K562 (cell line): ENCODE measurements around the gene COX6B2.

Source experiments
- BDP1 ChIP-seq: IDR thresholded peaks from 3 replicates; pipeline ENCODE4 v1.6.1; 2011; ENCODE audit not compliant: insufficient read length, insufficient read depth
- EHMT2 ChIP-seq: fragments of 450-650 bp; IDR thresholded peaks from 2 replicates; pipeline ENCODE4 v1.6.1; 2018; ENCODE audit warnings: antibody characterized with exemption
- EP300 ChIP-seq: IDR thresholded peaks from 2 replicates; pipeline ENCODE4 v1.6.1; 2012; ENCODE audit warnings: low read length, improper control_type of control experiment
- KAT7 ChIP-seq: sonication (generic); formaldehyde crosslinking; IDR thresholded peaks from 2 replicates; pipeline ENCODE4 v1.8.0; 2022; ENCODE audit warnings: missing genetic modification reagents, mild to moderate bottlenecking, borderline replicate concordance
- KDM5B ChIP-seq: fragments of 200-600 bp; sonication (generic); IDR thresholded peaks from 2 replicates; pipeline ENCODE4 v1.6.1; 2012; ENCODE audit warnings: low read depth, mild to moderate bottlenecking, moderate library complexity, low read length, control low read depth, inconsistent platforms; ENCODE audit not compliant: insufficient replicate concordance
- POLR2A ChIP-seq: fragments of 450-650 bp; conservative IDR thresholded peaks from 2 replicates; pipeline ENCODE4 v1.6.1; 2016
- SREBF2 ChIP-seq: sonication (generic); formaldehyde crosslinking; IDR thresholded peaks from 2 replicates; pipeline ENCODE4 v1.4.0; 2020; ENCODE audit warnings: mild to moderate bottlenecking, missing genetic modification reagents
- TSHZ1 ChIP-seq: fragments of 250-450 bp; sonication (Bioruptor Pico); IDR thresholded peaks from 2 replicates; pipeline ENCODE4 v1.4.0; 2020; ENCODE audit warnings: mild to moderate bottlenecking, moderate library complexity
- ZBTB33 ChIP-seq: sonication (generic); formaldehyde crosslinking; IDR thresholded peaks from 2 replicates; pipeline ENCODE4 v1.8.1; 2023; ENCODE audit warnings: mild to moderate bottlenecking, missing genetic modification reagents
- ZNF217 ChIP-seq: sonication (generic); formaldehyde crosslinking; IDR thresholded peaks from 2 replicates; pipeline ENCODE4 v1.8.0; 2022; ENCODE audit warnings: mild to moderate bottlenecking, missing genetic modification reagents
- ZNF584 ChIP-seq: fragments of 200-800 bp; sonication (Bioruptor generic); IDR thresholded peaks from 2 replicates; pipeline ENCODE4 v1.6.1; 2016; ENCODE audit warnings: low read depth, mild to moderate bottlenecking, missing genetic modification characterization, missing compliant biosample characterization
- ZNF707 ChIP-seq: fragments of 250-450 bp; sonication (Bioruptor Pico); conservative IDR thresholded peaks from 2 replicates; pipeline ENCODE4 v1.8.0; 2022; ENCODE audit warnings: inconsistent platforms, mild to moderate bottlenecking, moderate library complexity
- ZNF79 ChIP-seq: fragments of 250-450 bp; sonication (Bioruptor Pico); IDR thresholded peaks from 2 replicates; pipeline ENCODE4 v1.4.0; 2020; ENCODE audit warnings: low read depth, mild to moderate bottlenecking, moderate library complexity
- TF ChIP-seq, protein P1 (sequence below): sonication (generic); formaldehyde crosslinking; IDR thresholded peaks from 2 replicates; pipeline ENCODE4 v1.8.1; 2023; ENCODE audit warnings: mild to moderate bottlenecking, missing genetic modification reagents

- TF ChIP-seq ZNF584: no peak
- TF ChIP-seq EP300: no peak
- no peak for TF ChIP-seq ZNF79 (CRISPR knock-in tag)
- no peak for TF ChIP-seq ZNF217 (CRISPR knock-in tag)
- TF ChIP-seq EHMT2: no peak
- no peak for TF ChIP-seq ZBTB33 (CRISPR knock-in tag)
- no peak for TF ChIP-seq BDP1
- no peak for TF ChIP-seq TSHZ1 (CRISPR knock-in tag)
- TF ChIP-seq SREBF2 (CRISPR knock-in tag): no peak
- TF ChIP-seq ZNF707: no peak
- TF ChIP-seq KAT7: no peak
- no peak for TF ChIP-seq KDM5B
- TF ChIP-seq POLR2A: no peak
- TF ChIP-seq, protein P1, sequence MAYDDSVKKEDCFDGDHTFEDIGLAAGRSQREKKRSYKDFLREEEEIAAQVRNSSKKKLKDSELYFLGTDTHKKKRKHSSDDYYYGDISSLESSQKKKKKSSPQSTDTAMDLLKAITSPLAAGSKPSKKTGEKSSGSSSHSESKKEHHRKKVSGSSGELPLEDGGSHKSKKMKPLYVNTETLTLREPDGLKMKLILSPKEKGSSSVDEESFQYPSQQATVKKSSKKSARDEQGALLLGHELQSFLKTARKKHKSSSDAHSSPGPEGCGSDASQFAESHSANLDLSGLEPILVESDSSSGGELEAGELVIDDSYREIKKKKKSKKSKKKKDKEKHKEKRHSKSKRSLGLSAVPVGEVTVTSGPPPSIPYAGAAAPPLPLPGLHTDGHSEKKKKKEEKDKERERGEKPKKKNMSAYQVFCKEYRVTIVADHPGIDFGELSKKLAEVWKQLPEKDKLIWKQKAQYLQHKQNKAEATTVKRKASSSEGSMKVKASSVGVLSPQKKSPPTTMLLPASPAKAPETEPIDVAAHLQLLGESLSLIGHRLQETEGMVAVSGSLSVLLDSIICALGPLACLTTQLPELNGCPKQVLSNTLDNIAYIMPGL: no peak
These were observed 46.2 kb downstream of the COX6B2 start for GRCh38 chr19:55308281-55308680.
